ENCODE data around the gene INHBA.

GRCh38 chr7:41742401-41743020 lies 39.6 kb upstream of the INHBA start:
- TF ChIP-seq POLR2A (IDR thresholded peaks at IDR 0.05; ENCODE audit: low read depth, low read length) = no peak
- TF ChIP-seq CTCF (IDR thresholded peaks at IDR 0.05; ENCODE audit: extremely low read depth in 1 of 2, insufficient read depth in 1 of 2, low read depth in 1 of 2, low read length in 2 of 2) = no peak
- no peak for TF ChIP-seq EZH2 (IDR thresholded peaks at IDR 0.05; ENCODE audit: borderline replicate concordance, low read depth, low read length, severe bottlenecking)
- TF ChIP-seq POLR2AphosphoS5 (IDR thresholded peaks at IDR 0.05; ENCODE audit: insufficient read depth, low read depth, low read length) = no peak
- TF ChIP-seq MAX (IDR thresholded peaks at IDR 0.05; ENCODE audit: insufficient read depth, insufficient read length) = no peak
- no peak for TF ChIP-seq MYC (IDR thresholded peaks at IDR 0.05; ENCODE audit: low read depth, low read length)
- TF ChIP-seq JUN (IDR thresholded peaks at IDR 0.05; ENCODE audit: borderline replicate concordance, insufficient read depth, insufficient read length, low read depth) = no peak
